Sigmoid colon (tissue), 3 donors: ENCODE measurements around the gene YIPF1.

Experiments used
- CTCF ChIP-seq, 4 experiments: fragments of 450-650 bp in 3 of 4; fragments of 200-600 bp in 1 of 4; IDR thresholded peaks; one replicate each; pipeline ENCODE4 v1.5.1; 2016 to 2019; ENCODE audit warnings: antibody characterized with exemption in 4 of 4, mild to moderate bottlenecking in 3 of 4, moderate library complexity in 2 of 4
- POLR2A ChIP-seq, 2 donors: fragments of 450-650 bp; IDR thresholded peaks; one replicate each; pipeline ENCODE4 v1.6.1; 2016; ENCODE audit warnings: antibody characterized with exemption in 2 of 2, mild to moderate bottlenecking in 2 of 2, moderate library complexity in 2 of 2

- no peak for TF ChIP-seq CTCF (IDR thresholded peaks at IDR 0.05)
- TF ChIP-seq POLR2A (IDR thresholded peaks at IDR 0.05), result no peak
These were observed 46.8 kb upstream of the YIPF1 start for GRCh38 chr1:53936430-53936829.
